ENCODE measurements around the gene ADAMTS2. TPM values are rescaled to one million over a fixed set of nuclear protein-coding genes. Genes with fewer than 3 reads are reported as not detected.

ADAMTS2 gene
- total RNA-seq, 1 donor from 2014 or later = 23.5 TPM

- Mint-ChIP-seq H3K4me3 (ENCODE audit: unreplicated experiment) (no peak overlapping the region), H3K27ac (ENCODE audit: unreplicated experiment) (no peak overlapping the region), H3K4me1 (ENCODE audit: low read depth, unreplicated experiment) (peaks cover 10% of the 10 kb centered on the region), H3K36me3 (ENCODE audit: unreplicated experiment) (peaks cover 11% of the 10 kb centered on the region), H3K9me3 (ENCODE audit: unreplicated experiment) (no peaks in the 10 kb centered on the region), H3K27me3 (ENCODE audit: unreplicated experiment) (peaks cover 7% of the 10 kb centered on the region)
- no peak for TF ChIP-seq CTCF (IDR thresholded peaks at IDR 0.05; ENCODE audit: partially characterized antibody, unreplicated experiment)
- DNase-seq = no peak
These were observed 167.3 kb downstream of the ADAMTS2 start for GRCh38 chr5:179177711-179178575.

- TF ChIP-seq CTCF (IDR thresholded peaks at IDR 0.05; ENCODE audit: partially characterized antibody, unreplicated experiment) = no peak
- Mint-ChIP-seq H3K4me1 (ENCODE audit: low read depth, unreplicated experiment) (peaks cover 10% of the 10 kb centered on the region), H3K4me3 (ENCODE audit: unreplicated experiment) (no peak overlapping the region), H3K27me3 (ENCODE audit: unreplicated experiment) (peaks cover 7% of the 10 kb centered on the region), H3K36me3 (ENCODE audit: unreplicated experiment) (peaks cover 11% of the 10 kb centered on the region), H3K27ac (ENCODE audit: unreplicated experiment) (peak overlapping the region; percentile 66), H3K9me3 (ENCODE audit: unreplicated experiment) (no peaks in the 10 kb centered on the region)
- DNase-seq = no peak
These were observed 168.6 kb downstream of the ADAMTS2 start for GRCh38 chr5:179176571-179177230.

- peaks cover 7% of the 10 kb centered on the region for H3K27me3 Mint-ChIP-seq (ENCODE audit: unreplicated experiment)
- no peak overlapping the region for H3K4me3 Mint-ChIP-seq (ENCODE audit: unreplicated experiment)
- no peak for TF ChIP-seq CTCF (IDR thresholded peaks at IDR 0.05; ENCODE audit: partially characterized antibody, unreplicated experiment)
- peaks cover 11% of the 10 kb centered on the region for H3K36me3 Mint-ChIP-seq (ENCODE audit: unreplicated experiment)
- H3K27ac Mint-ChIP-seq (ENCODE audit: unreplicated experiment) = peak overlapping the region; percentile 66
- peaks cover 2% of the 10 kb centered on the region for H3K9me3 Mint-ChIP-seq (ENCODE audit: unreplicated experiment)
- no peak for DNase-seq
- H3K4me1 Mint-ChIP-seq (ENCODE audit: low read depth, unreplicated experiment) = peaks cover 14% of the 10 kb centered on the region
These were observed 169.1 kb downstream of the ADAMTS2 start for GRCh38 chr5:179176166-179176565.

- H3K9me3 Mint-ChIP-seq (ENCODE audit: unreplicated experiment) = peaks cover 2% of the 10 kb centered on the region
- no peak overlapping the region for H3K4me3 Mint-ChIP-seq (ENCODE audit: unreplicated experiment)
- H3K27me3 Mint-ChIP-seq (ENCODE audit: unreplicated experiment) = peaks cover 4% of the 10 kb centered on the region
- no peak overlapping the region for H3K27ac Mint-ChIP-seq (ENCODE audit: unreplicated experiment)
- H3K36me3 Mint-ChIP-seq (ENCODE audit: unreplicated experiment) = peaks cover 6% of the 10 kb centered on the region
- peaks cover 28% of the 10 kb centered on the region for H3K4me1 Mint-ChIP-seq (ENCODE audit: low read depth, unreplicated experiment)
- no peak for TF ChIP-seq CTCF (IDR thresholded peaks at IDR 0.05; ENCODE audit: partially characterized antibody, unreplicated experiment)
- DNase-seq = no peak
These were observed 173.2 kb downstream of the ADAMTS2 start for GRCh38 chr5:179171816-179172745.

Data from glutamatergic neuron (in vitro differentiated cells).